Measurements from ENCODE around the gene CPM. TPM values are rescaled to one million over a fixed set of nuclear protein-coding genes. Genes with fewer than 3 reads are reported as not detected.

Gene CPM
- not detected in 2 replicates for total RNA-seq
- long read RNA-seq, result 0 reads

- Mint-ChIP-seq H3K4me3 (peak within 1 kb of the TSS; percentile 77), H3K27me3 (ENCODE audit: low read depth) (peaks cover 68% of the 10 kb centered on the region), H3K4me1 (peaks cover 8% of the 10 kb centered on the region), H3K27ac (ENCODE audit: unreplicated experiment) (no peak within 1 kb of the TSS), H3K36me3 (ENCODE audit: low read depth) (no peaks in the 10 kb centered on the region), H3K9me3 (no peaks in the 10 kb centered on the region)
- no peak for TF ChIP-seq CTCF (conservative IDR thresholded peaks at IDR 0.05)
- peak; percentile 32 for DNase-seq (ENCODE audit: low read depth, low spot score)
Observed at GRCh38 chr12:68932961-68933893, at the start of gene CPM. Gene CPM, minus strand, starts transcription at chr12:68933171. Its CDS starts 334 bp downstream, at chr12:68932837.

GRCh38 chr12:68981516-68981915, 48.5 kb upstream of the CPM start:
- no peak for TF ChIP-seq CTCF (conservative IDR thresholded peaks at IDR 0.05)
- peaks cover 11% of the 10 kb centered on the region for H3K9me3 Mint-ChIP-seq
- H3K36me3 Mint-ChIP-seq (ENCODE audit: low read depth), result peaks cover 4% of the 10 kb centered on the region
- no peak for DNase-seq (ENCODE audit: low read depth, low spot score)
- peaks cover 22% of the 10 kb centered on the region for H3K4me1 Mint-ChIP-seq
- no peaks in the 10 kb centered on the region for H3K27me3 Mint-ChIP-seq (ENCODE audit: low read depth)
- H3K27ac Mint-ChIP-seq (ENCODE audit: unreplicated experiment), result no peak overlapping the region
- H3K4me3 Mint-ChIP-seq, result no peak overlapping the region

GRCh38 chr12:68980476-68981212, 47.7 kb upstream of the CPM start:
- Mint-ChIP-seq H3K27ac (ENCODE audit: unreplicated experiment) (peak overlapping the region; percentile 3), H3K9me3 (peaks cover 11% of the 10 kb centered on the region), H3K4me3 (no peak overlapping the region), H3K4me1 (peaks cover 28% of the 10 kb centered on the region), H3K36me3 (ENCODE audit: low read depth) (peaks cover 4% of the 10 kb centered on the region), H3K27me3 (ENCODE audit: low read depth) (no peaks in the 10 kb centered on the region)
- DNase-seq (ENCODE audit: low read depth, low spot score), result no peak
- TF ChIP-seq CTCF (conservative IDR thresholded peaks at IDR 0.05), result no peak

GRCh38 chr12:68978678-68979077, 45.7 kb upstream of the CPM start:
- DNase-seq (ENCODE audit: low read depth, low spot score), result no peak
- H3K9me3 Mint-ChIP-seq, result peaks cover 9% of the 10 kb centered on the region
- peaks cover 4% of the 10 kb centered on the region for H3K36me3 Mint-ChIP-seq (ENCODE audit: low read depth)
- H3K4me3 Mint-ChIP-seq, result no peak overlapping the region
- no peak for TF ChIP-seq CTCF (conservative IDR thresholded peaks at IDR 0.05)
- no peaks in the 10 kb centered on the region for H3K27me3 Mint-ChIP-seq (ENCODE audit: low read depth)
- peak overlapping the region; percentile 80 for H3K27ac Mint-ChIP-seq (ENCODE audit: unreplicated experiment)
- H3K4me1 Mint-ChIP-seq, result peaks cover 32% of the 10 kb centered on the region

GRCh38 chr12:68977909-68978610, 45.1 kb upstream of the CPM start:
- Mint-ChIP-seq H3K27me3 (ENCODE audit: low read depth) (no peaks in the 10 kb centered on the region), H3K27ac (ENCODE audit: unreplicated experiment) (peak overlapping the region; percentile 71), H3K4me3 (peak overlapping the region; percentile 57), H3K4me1 (peaks cover 32% of the 10 kb centered on the region), H3K9me3 (peaks cover 8% of the 10 kb centered on the region), H3K36me3 (ENCODE audit: low read depth) (peaks cover 4% of the 10 kb centered on the region)
- DNase-seq (ENCODE audit: low read depth, low spot score), result no peak
- no peak for TF ChIP-seq CTCF (conservative IDR thresholded peaks at IDR 0.05)

Measured in neural crest cell (in vitro differentiated cells).